ENCODE results near the gene COX5A. TPM values are rescaled to one million over a fixed set of nuclear protein-coding genes. Genes with fewer than 3 reads are reported as not detected.

COX5A gene
- total and polyA plus RNA-seq, 8 donors, result 112 to 170 (median 128) TPM

DNA sequence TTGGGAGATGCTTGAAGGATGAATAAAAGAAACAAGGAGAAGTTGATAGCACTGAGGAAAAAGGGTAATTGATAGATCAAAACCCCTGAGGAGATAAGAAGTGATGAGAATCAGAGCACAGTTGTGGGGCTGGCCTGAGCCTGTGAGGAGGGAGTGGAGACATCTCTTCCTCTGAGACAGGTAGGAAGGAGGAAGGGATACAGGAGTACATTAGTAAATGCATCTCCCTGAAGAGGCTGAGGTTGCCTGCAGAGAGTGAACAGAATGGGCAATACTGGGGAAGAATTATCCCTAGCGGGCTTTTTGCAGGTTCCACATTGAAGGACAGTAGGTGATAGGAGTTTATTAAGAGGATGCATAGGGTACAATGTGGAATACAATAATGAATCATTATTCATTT is 40.2 kb upstream of the COX5A start:
- H3K9me3 ChIP-seq, result no peaks in the 10 kb centered on the region
- TF ChIP-seq, protein P1, sequence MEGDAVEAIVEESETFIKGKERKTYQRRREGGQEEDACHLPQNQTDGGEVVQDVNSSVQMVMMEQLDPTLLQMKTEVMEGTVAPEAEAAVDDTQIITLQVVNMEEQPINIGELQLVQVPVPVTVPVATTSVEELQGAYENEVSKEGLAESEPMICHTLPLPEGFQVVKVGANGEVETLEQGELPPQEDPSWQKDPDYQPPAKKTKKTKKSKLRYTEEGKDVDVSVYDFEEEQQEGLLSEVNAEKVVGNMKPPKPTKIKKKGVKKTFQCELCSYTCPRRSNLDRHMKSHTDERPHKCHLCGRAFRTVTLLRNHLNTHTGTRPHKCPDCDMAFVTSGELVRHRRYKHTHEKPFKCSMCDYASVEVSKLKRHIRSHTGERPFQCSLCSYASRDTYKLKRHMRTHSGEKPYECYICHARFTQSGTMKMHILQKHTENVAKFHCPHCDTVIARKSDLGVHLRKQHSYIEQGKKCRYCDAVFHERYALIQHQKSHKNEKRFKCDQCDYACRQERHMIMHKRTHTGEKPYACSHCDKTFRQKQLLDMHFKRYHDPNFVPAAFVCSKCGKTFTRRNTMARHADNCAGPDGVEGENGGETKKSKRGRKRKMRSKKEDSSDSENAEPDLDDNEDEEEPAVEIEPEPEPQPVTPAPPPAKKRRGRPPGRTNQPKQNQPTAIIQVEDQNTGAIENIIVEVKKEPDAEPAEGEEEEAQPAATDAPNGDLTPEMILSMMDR (IDR thresholded peaks at IDR 0.05), result no peak
- intact Hi-C loops (cut with DNase I), result no loop called here
- H3K36me3 ChIP-seq, result no peaks in the 10 kb centered on the region
- no peaks in the 10 kb centered on the region for H3K4me1 ChIP-seq
- no peak overlapping the region for H3K4me3 ChIP-seq
- H3K27ac ChIP-seq, result no peak overlapping the region
- H3K27me3 ChIP-seq, result no peaks in the 10 kb centered on the region
- no peak for DNase-seq
- no peak for ATAC-seq

DNA sequence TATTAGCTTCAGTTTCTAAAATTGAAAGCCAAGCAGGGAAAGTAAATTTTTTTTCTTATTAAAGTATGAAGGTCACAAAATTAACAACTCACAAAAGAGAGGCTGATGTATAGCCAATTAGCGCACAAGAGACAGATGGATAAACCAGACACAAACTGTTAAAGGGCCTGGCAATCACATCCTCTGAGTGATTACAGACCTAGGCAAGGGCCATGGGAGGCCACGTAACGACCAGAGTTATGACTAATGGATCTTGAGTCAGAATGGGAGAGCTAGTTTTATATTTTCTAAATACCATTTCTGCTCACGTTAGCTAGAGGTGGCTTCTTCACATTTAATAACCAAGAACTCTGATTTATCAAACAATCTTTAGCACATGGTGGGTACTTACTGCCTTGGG is 39.7 kb upstream of the COX5A start:
- Histone ChIP-seq H3K4me3 (no peak overlapping the region), H3K4me1 (no peaks in the 10 kb centered on the region), H3K9me3 (no peaks in the 10 kb centered on the region), H3K27ac (no peak overlapping the region), H3K36me3 (no peaks in the 10 kb centered on the region), H3K27me3 (no peaks in the 10 kb centered on the region)
- DNase-seq (no peak), ATAC-seq (no peak)
- TF ChIP-seq, protein P1 (IDR thresholded peaks at IDR 0.05), result no peak
- intact Hi-C loops (cut with DNase I), result no loop called here

DNA sequence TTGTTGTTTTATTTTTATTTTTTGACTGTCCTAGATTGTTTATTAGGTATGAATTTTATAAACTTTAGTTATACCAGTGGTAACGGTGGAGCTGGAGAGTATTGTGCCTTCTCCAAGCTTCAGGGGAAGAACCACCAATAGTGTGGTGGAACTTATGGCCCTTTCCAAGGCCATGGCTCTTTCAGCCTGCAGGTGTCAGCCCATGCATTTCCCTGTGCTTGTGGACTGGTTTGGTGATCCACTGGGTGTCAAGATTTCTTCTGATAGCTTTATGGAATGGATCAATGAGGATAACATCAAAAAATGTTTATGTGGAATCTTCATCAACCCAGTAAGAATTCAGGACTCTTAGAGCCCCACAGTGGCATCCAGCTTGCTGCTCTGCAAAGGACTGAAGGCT is 38.3 kb upstream of the COX5A start:
- no peaks in the 10 kb centered on the region for H3K4me1 ChIP-seq
- DNase-seq, result no peak
- H3K27ac ChIP-seq, result no peak overlapping the region
- no peaks in the 10 kb centered on the region for H3K36me3 ChIP-seq
- intact Hi-C loops (cut with DNase I), result no loop called here
- no peak for ATAC-seq
- no peaks in the 10 kb centered on the region for H3K9me3 ChIP-seq
- TF ChIP-seq, protein P1 (IDR thresholded peaks at IDR 0.05), result no peak
- no peak overlapping the region for H3K4me3 ChIP-seq
- no peaks in the 10 kb centered on the region for H3K27me3 ChIP-seq

DNA sequence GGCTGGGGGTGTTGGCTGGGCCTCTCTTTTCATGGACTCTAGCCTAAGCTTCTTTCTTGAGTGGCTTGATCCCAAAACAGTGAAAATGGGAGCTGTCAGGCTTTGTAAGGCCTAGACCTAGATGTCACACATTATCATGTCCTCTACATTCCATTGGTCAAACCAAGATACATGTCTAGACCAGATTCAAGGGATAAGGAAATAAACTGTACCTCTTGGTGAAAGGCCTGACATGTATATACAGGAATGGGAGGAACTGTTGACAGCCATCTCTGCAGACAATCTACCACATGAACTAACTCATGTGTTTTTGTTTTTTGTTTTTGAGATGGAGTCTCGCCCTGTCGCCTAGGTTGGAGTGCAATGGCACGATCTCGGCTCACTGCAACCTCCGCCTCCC is 29.8 kb upstream of the COX5A start:
- intact Hi-C loops (cut with DNase I), result no loop called here
- DNase-seq, result no peak
- Histone ChIP-seq H3K9me3 (no peaks in the 10 kb centered on the region), H3K4me3 (no peak overlapping the region), H3K36me3 (no peaks in the 10 kb centered on the region), H3K27me3 (no peaks in the 10 kb centered on the region), H3K4me1 (no peaks in the 10 kb centered on the region), H3K27ac (no peak overlapping the region)
- TF ChIP-seq, protein P1 (IDR thresholded peaks at IDR 0.05), result no peak
- ATAC-seq, result no peak

DNA sequence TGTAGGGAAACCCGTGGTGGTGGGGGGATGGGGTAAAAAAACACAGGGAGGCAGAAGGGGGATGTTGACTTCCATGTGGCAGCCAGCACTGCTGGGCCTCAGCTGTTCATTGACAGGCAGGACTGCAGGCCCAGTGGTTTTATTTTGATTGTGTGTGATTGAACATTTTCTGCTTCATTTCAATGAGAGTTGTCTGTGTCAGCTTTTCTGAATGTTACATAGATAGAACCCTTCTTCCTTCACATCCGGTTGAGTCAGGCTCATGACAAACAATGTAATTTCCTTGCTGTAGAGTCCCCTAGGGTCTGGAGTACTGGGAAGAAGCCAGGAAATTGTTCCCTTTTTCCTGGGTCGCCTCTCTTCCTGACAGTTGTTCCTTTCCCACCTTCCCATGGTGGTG is 26.9 kb upstream of the COX5A start:
- no peak overlapping the region for H3K27ac ChIP-seq
- DNase-seq, result peak in 1 of 4 donors; percentile 24
- ATAC-seq, result no peak
- H3K9me3 ChIP-seq, result no peaks in the 10 kb centered on the region
- H3K4me3 ChIP-seq, result no peak overlapping the region
- TF ChIP-seq, protein P1 (IDR thresholded peaks at IDR 0.05), result no peak
- H3K36me3 ChIP-seq, result no peaks in the 10 kb centered on the region
- intact Hi-C loops (cut with DNase I), result no loop called here
- peaks cover 0 to 19% of the 10 kb centered on the region in 2 donors for H3K27me3 ChIP-seq
- H3K4me1 ChIP-seq, result no peaks in the 10 kb centered on the region
